H1 (cell line): Measurements from ENCODE around the gene IP6K1. TPM values are rescaled to one million over a fixed set of nuclear protein-coding genes. Genes with fewer than 3 reads are reported as not detected.

Experiments
- CTCF ChIA-PET: fragments of 300-600 bp; sonication (Branson Sonifier 250); formaldehyde crosslinking; loops from one replicate; lab custom pipeline; 2021; ENCODE audit not compliant: partially characterized antibody; lab: Charles Lee
- POLR2A ChIA-PET: fragments of 300-600 bp; sonication (Branson Sonifier 250); formaldehyde crosslinking; loops from one replicate; lab custom pipeline; 2021; ENCODE audit warnings: inconsistent platforms; ENCODE audit not compliant: partially characterized antibody; lab: Charles Lee
- DNase-seq, 2 experiments: peaks; one replicate each; pipeline versions ENCODE4 v3.0.0 to v3.0.0-alpha.2; 2010 to 2022; ENCODE audit warnings: low spot score in 2 of 2, low read depth in 1 of 2, mixed read lengths in 1 of 2
- FAIRE-seq: peaks from 2 replicates; lab custom pipeline; 2011; peaks lifted over from hg19 to GRCh38; lab: Jason Lieb, UNC
- H2AFZ ChIP-seq: 2 replicates; pipeline ENCODE4 v1.8.1; 2012; ENCODE audit warnings: low read length, inconsistent platforms
- H2AK5ac ChIP-seq: 2 replicates; pipeline ENCODE4 v1.6.1; 2013; ENCODE audit warnings: low read depth, low read length
- H2BK120ac ChIP-seq: replicated peaks from 2 replicates; pipeline ENCODE3; 2013; ENCODE audit warnings: low read depth, low read length, inconsistent platforms
- H2BK12ac ChIP-seq: 2 replicates; pipeline ENCODE4 v1.6.1; 2013; ENCODE audit warnings: low read depth, low read length
- H2BK15ac ChIP-seq: 2 replicates; pipeline ENCODE4 v1.6.1; 2013; ENCODE audit warnings: low read length
- H2BK20ac ChIP-seq: 2 replicates; pipeline ENCODE4 v1.6.1; 2013; ENCODE audit warnings: low read length
- H2BK5ac ChIP-seq: 2 replicates; pipeline ENCODE4 v1.6.1; 2013; ENCODE audit warnings: low read depth, low read length
- H3K14ac ChIP-seq: 2 replicates; pipeline ENCODE4 v1.6.1; 2013; ENCODE audit warnings: inconsistent platforms; ENCODE audit not compliant: insufficient read length
- H3K18ac ChIP-seq: 2 replicates; pipeline ENCODE4 v1.6.1; 2013; ENCODE audit warnings: low read length; ENCODE audit errors: extremely low read depth
- H3K23ac ChIP-seq: 2 replicates; pipeline ENCODE4 v1.6.1; 2013; ENCODE audit warnings: inconsistent platforms; ENCODE audit not compliant: insufficient read length
- H3K23me2 ChIP-seq: 2 replicates; pipeline ENCODE4 v1.6.1; 2013; ENCODE audit warnings: low read depth, low read length
- H3K27ac ChIP-seq: 2 replicates; pipeline ENCODE4 v1.6.1; 2011; ENCODE audit warnings: low read depth, low read length, inconsistent platforms
- H3K27me3 ChIP-seq, 4 experiments: replicated peaks in 1 of 4; 1 replicate in 1 of 4; 2 replicates in 3 of 4; pipeline versions ENCODE4 v1.6.1 to v1.8.1; 2011 to 2013; ENCODE audit warnings: low read length in 3 of 4, mild to moderate bottlenecking in 3 of 4, inconsistent platforms in 2 of 4, mixed read lengths in 2 of 4, moderate library complexity in 1 of 4; ENCODE audit not compliant: control insufficient read depth in 3 of 4, insufficient read depth in 3 of 4; ENCODE audit errors: extremely low read depth in 1 of 4
- H3K36me3 ChIP-seq, 4 experiments: 2 replicates each; pipeline versions ENCODE4 v1.6.1 to v1.8.1; 2011 to 2013; ENCODE audit warnings: mild to moderate bottlenecking in 4 of 4, low read length in 3 of 4, moderate library complexity in 2 of 4, control low read depth in 1 of 4, inconsistent platforms in 1 of 4; ENCODE audit not compliant: insufficient read depth in 4 of 4, control insufficient read depth in 2 of 4
- H3K4ac ChIP-seq: replicated peaks from 2 replicates; pipeline ENCODE3; 2013; ENCODE audit warnings: low read length, low read depth, mixed read lengths, inconsistent platforms; ENCODE audit not compliant: insufficient read length
- H3K4me1 ChIP-seq, 4 experiments: replicated peaks in 1 of 4; 1 replicate in 1 of 4; 2 replicates in 3 of 4; pipeline versions ENCODE4 v1.6.1 to v1.8.1; 2011 to 2013; ENCODE audit warnings: low read length in 3 of 4, inconsistent platforms in 2 of 4, mixed read lengths in 1 of 4; ENCODE audit not compliant: insufficient read depth in 4 of 4, control insufficient read depth in 3 of 4
- H3K4me2 ChIP-seq, 2 experiments: 2 replicates each; pipeline versions ENCODE4 v1.6.1 to v1.8.1; 2011 to 2013; ENCODE audit warnings: low read depth in 2 of 2, low read length in 2 of 2, control low read depth in 1 of 2, inconsistent platforms in 1 of 2, mild to moderate bottlenecking in 1 of 2; ENCODE audit not compliant: insufficient read depth in 1 of 2
- H3K4me3 ChIP-seq, 4 experiments: fragments of 200-600, 300-600 bp in 1 of 4; sonication (generic), shearing (Covaris generic), sonication (Bioruptor Twin) in 1 of 4; 2 replicates each; pipeline versions ENCODE4 v1.5.1 to v1.8.1; 2011 to 2016; ENCODE audit warnings: low read length in 4 of 4, low read depth in 3 of 4, control low read depth in 2 of 4, inconsistent platforms in 2 of 4, mild to moderate bottlenecking in 2 of 4, mixed read lengths in 1 of 4, moderate library complexity in 1 of 4; ENCODE audit not compliant: insufficient read depth in 2 of 4; ENCODE audit errors: extremely low read depth in 1 of 4
- H3K56ac ChIP-seq: replicated peaks from 2 replicates; pipeline ENCODE3; 2013; ENCODE audit warnings: low read depth, mild to moderate bottlenecking, mixed read lengths, low read length, inconsistent platforms; ENCODE audit not compliant: insufficient read length
- H3K79me1 ChIP-seq: 2 replicates; pipeline ENCODE4 v1.6.1; 2013; ENCODE audit warnings: low read depth, low read length, control low read depth
- H3K79me2 ChIP-seq, 2 experiments: 2 replicates each; pipeline versions ENCODE4 v1.6.1 to v1.8.1; 2012 to 2013; ENCODE audit warnings: low read length in 2 of 2, mild to moderate bottlenecking in 2 of 2, inconsistent platforms in 1 of 2; ENCODE audit not compliant: insufficient read depth in 2 of 2, control insufficient read depth in 1 of 2
- H3K9ac ChIP-seq, 4 experiments: replicated peaks in 1 of 4; 1 replicate in 1 of 4; 2 replicates in 3 of 4; pipeline versions ENCODE4 v1.6.1 to v1.8.1; 2011 to 2013; ENCODE audit warnings: low read depth in 3 of 4, low read length in 3 of 4, control low read depth in 2 of 4, mild to moderate bottlenecking in 2 of 4, moderate library complexity in 2 of 4, inconsistent platforms in 1 of 4; ENCODE audit errors: extremely low read depth in 1 of 4
- H3K9me3 ChIP-seq, 2 experiments: 2 replicates each; pipeline versions ENCODE4 v1.6.1 to v1.8.1; 2012 to 2013; ENCODE audit warnings: mild to moderate bottlenecking in 2 of 2, moderate library complexity in 2 of 2, control low read depth in 1 of 2, inconsistent platforms in 1 of 2, low read depth in 1 of 2, low read length in 1 of 2, mixed read lengths in 1 of 2; ENCODE audit not compliant: insufficient read depth in 2 of 2
- H4K20me1 ChIP-seq, 2 experiments: replicated peaks in 1 of 2; 2 replicates each; pipeline versions ENCODE3 to v1.8.1; 2011 to 2013; ENCODE audit warnings: inconsistent platforms in 2 of 2, low read length in 2 of 2, mild to moderate bottlenecking in 1 of 2; ENCODE audit not compliant: insufficient read depth in 2 of 2, control insufficient read depth in 1 of 2
- H4K5ac ChIP-seq: 2 replicates; pipeline ENCODE4 v1.6.1; 2013; ENCODE audit warnings: low read length, low read depth, mixed read lengths, inconsistent platforms; ENCODE audit not compliant: insufficient read length
- H4K8ac ChIP-seq: 2 replicates; pipeline ENCODE4 v1.8.0; 2013; ENCODE audit warnings: mild to moderate bottlenecking, moderate library complexity, low read length, inconsistent platforms; ENCODE audit not compliant: insufficient read depth; ENCODE audit errors: extremely low read depth
- H4K91ac ChIP-seq: replicated peaks from 2 replicates; pipeline ENCODE3; 2013; ENCODE audit warnings: low read length, mixed read lengths, inconsistent platforms; ENCODE audit not compliant: insufficient read length
- ATF3 ChIP-seq: IDR thresholded peaks from 2 replicates; pipeline ENCODE4 v1.6.1; 2011; ENCODE audit warnings: low read depth, mild to moderate bottlenecking, low read length; ENCODE audit not compliant: insufficient read depth
- CTBP2 ChIP-seq: IDR thresholded peaks from 2 replicates; pipeline ENCODE4 v1.7.0; 2011; ENCODE audit warnings: borderline replicate concordance, mild to moderate bottlenecking, moderate library complexity, mixed read lengths, low read length; ENCODE audit not compliant: insufficient read depth, insufficient read length
- GTF2F1 ChIP-seq: IDR thresholded peaks from 2 replicates; pipeline ENCODE4 v1.6.1; 2012; ENCODE audit warnings: low read depth, low read length, improper control_type of control experiment, borderline replicate concordance
- POLR2AphosphoS5 ChIP-seq: IDR thresholded peaks from 2 replicates; pipeline ENCODE4 v1.6.1; 2011; ENCODE audit warnings: low read depth, low read length
- SAP30 ChIP-seq: fragments of 300-600 bp; sonication (generic); IDR thresholded peaks from 2 replicates; pipeline ENCODE4 v1.7.1; 2012; ENCODE audit warnings: low read length, moderate library complexity, mild to moderate bottlenecking, inconsistent platforms; ENCODE audit not compliant: insufficient read depth, insufficient replicate concordance
- SIX5 ChIP-seq: IDR thresholded peaks from 2 replicates; pipeline ENCODE4 v1.6.1; 2011; ENCODE audit warnings: mild to moderate bottlenecking, low read depth, low read length
- TCF12 ChIP-seq: IDR thresholded peaks from 2 replicates; pipeline ENCODE4 v1.6.1; 2011; ENCODE audit warnings: low read depth, mild to moderate bottlenecking, low read length
- TEAD4 ChIP-seq: IDR thresholded peaks from 2 replicates; pipeline ENCODE4 v1.6.1; 2012; ENCODE audit warnings: low read depth, low read length, inconsistent platforms, mixed read lengths
- USF2 ChIP-seq: IDR thresholded peaks from 2 replicates; pipeline ENCODE4 v1.6.1; 2011; ENCODE audit warnings: low read length, improper control_type of control experiment
- WGBS, 2 experiments: shearing (Covaris generic) in 1 of 2; methylation state at CpG; one replicate each; pipeline versions ENCODE4 v1.1.6 to v1.1.7; 2013 to 2015; ENCODE audit warnings: low lambda C conversion rate in 2 of 2, mixed read lengths in 2 of 2, inconsistent platforms in 1 of 2, low coverage in 1 of 2, missing lambda C conversion rate in 1 of 2; ENCODE audit not compliant: insufficient replicate concordance in 2 of 2, insufficient coverage in 1 of 2, insufficient read length in 1 of 2; ENCODE audit errors: extremely low coverage in 1 of 2, missing lambda C conversion rate in 1 of 2; 5-methylcytosine and 5-hydroxymethylcytosine counted together
- polyA plus RNA-seq, 7 experiments: library from polyadenylated mRNA; depleted of rRNA in 3 of 7; stranded (reverse) in 5 of 7; unstranded in 2 of 7; fragments of >200 nt in 5 of 7; fragments of 200-250 nt in 2 of 7; gene quantifications; 1 replicate in 5 of 7; 2 replicates in 1 of 7; 4 replicates in 1 of 7; pipeline versions ENCODE4 v1.2.1 to v1.2.3, GENCODE V29; 2011 to 2013; ENCODE audit warnings: missing spikeins in 2 of 7, mixed read lengths in 2 of 7
- total RNA-seq: library from RNA; stranded (reverse); fragmentation: NEBNext Ultra II Directional; extraction: Animal tissue kit (Norgen Biotek cat#: 25700); gene quantifications from 2 replicates; pipeline ENCODE4 v1.2.1, GENCODE V29; 2021
- TF ChIP-seq, protein P1 (sequence below): IDR thresholded peaks from 2 replicates; pipeline ENCODE4 v1.6.1; 2012; ENCODE audit warnings: inconsistent platforms

Gene IP6K1
- total and polyA plus RNA-seq, 2 of the 8 experiments (the other 6 are each of a cell fraction or from before 2014, with no cell fraction given), result 31.5 to 35.2 TPM

- peak overlapping the region; percentile 73 to 87 (median 80) for H3K9ac ChIP-seq
- H4K8ac ChIP-seq, result peak overlapping the region; percentile 93
- CTCF ChIA-PET, result interaction anchor here (0.7 to 1.3 kb wide), 4 partner anchors 19 to 41 kb away, joined by 3 to 6 read pairs (median 4); no protein-coding TSS in a partner anchor
- no peak overlapping the region; the same call in 1 of the 2 replicates for H2AFZ ChIP-seq
- H3K27me3 ChIP-seq, result no peaks in the 10 kb centered on the region
- peak overlapping the region; percentile 44; the same call in 1 of the 2 replicates for H2BK5ac ChIP-seq
- POLR2A ChIA-PET, result interaction anchor here (0.6 to 7.3 kb wide), 9 partner anchors 9 to 145 kb away, joined by 3 to 41 read pairs (median 4); partner anchors contain the start of gene IP6K1
- peak overlapping the region; percentile 73; the same call in 1 of the 2 replicates for H3K27ac ChIP-seq
- peak overlapping the region; percentile 59 to 92 for H3K4me2 ChIP-seq
- H4K91ac ChIP-seq, result peak overlapping the region; percentile 64
- H2BK20ac ChIP-seq, result no peak overlapping the region
- no peak overlapping the region for H2AK5ac ChIP-seq
- no peak for DNase-seq
- peaks cover 0 to 25% (median 13%) of the 10 kb centered on the region in 4 experiments; a peak in 6 of 7 replicates for H3K4me1 ChIP-seq
- peak overlapping the region; percentile 70 to 97 (median 94) for H3K4me3 ChIP-seq
- H2BK120ac ChIP-seq, result no peak overlapping the region
- no peak overlapping the region for H3K14ac ChIP-seq
- peaks cover 10 to 20% (median 18%) of the 10 kb centered on the region in 4 experiments for H3K36me3 ChIP-seq
- peaks cover 7 to 23% of the 10 kb centered on the region in 2 experiments for H4K20me1 ChIP-seq
- no peak overlapping the region for H3K23ac ChIP-seq
- no peaks in the 10 kb centered on the region for H3K9me3 ChIP-seq
- 6% methylated on average over 16 of the region's 20 CpGs; no CpG with 5 or more reads in 1 of the 2 experiments for WGBS, 2 experiments
- H3K23me2 ChIP-seq, result peaks cover 16% of the 10 kb centered on the region; the same call in 1 of the 2 replicates
- peak overlapping the region; percentile 50 for H3K56ac ChIP-seq
- FAIRE-seq, result no peak
- H3K79me1 ChIP-seq, result peaks cover 5% of the 10 kb centered on the region; the same call in 1 of the 2 replicates
- peaks cover 0 to 8% of the 10 kb centered on the region in 2 experiments; a peak in 1 of 4 replicates for H3K79me2 ChIP-seq
- no peak overlapping the region for H3K4ac ChIP-seq
- H4K5ac ChIP-seq, result no peak overlapping the region
- H3K18ac ChIP-seq, result no peak overlapping the region
- no peak overlapping the region for H2BK15ac ChIP-seq
- no peak overlapping the region for H2BK12ac ChIP-seq
- TF ChIP-seq USF2 (peak; percentile 78), POLR2AphosphoS5 (peak; percentile 32; the same call in 1 of the 2 replicates), TCF12 (no peak), SIX5 (no peak), SAP30 (peak; percentile 91), GTF2F1 (no peak), CTBP2 (no peak), TEAD4 (no peak), ATF3 (no peak)
- TF ChIP-seq, protein P1, sequence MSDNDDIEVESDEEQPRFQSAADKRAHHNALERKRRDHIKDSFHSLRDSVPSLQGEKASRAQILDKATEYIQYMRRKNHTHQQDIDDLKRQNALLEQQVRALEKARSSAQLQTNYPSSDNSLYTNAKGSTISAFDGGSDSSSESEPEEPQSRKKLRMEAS, result peak; percentile 82
Observed at GRCh38 chr3:49723296-49723627, 63.1 kb downstream of the IP6K1 start.
